Right atrium auricular region (tissue), 2 donors: ENCODE results near the gene DLGAP3. TPM values are rescaled to one million over a fixed set of nuclear protein-coding genes. Genes with fewer than 3 reads are reported as not detected.

ENCODE experiments used
- DNase-seq: peaks from one replicate; pipeline ENCODE4 v3.0.0-alpha.2; 2019; ENCODE audit warnings: low spot score
- H3K27ac ChIP-seq, 2 donors: fragments of 200-600 bp; sonication (generic); 1 replicate in 1 of 2; 2 replicates in 1 of 2; pipeline ENCODE4 v1.5.1; 2016 to 2019
- H3K27me3 ChIP-seq, 2 donors: fragments of 200-600 bp; sonication (generic); one replicate each; pipeline versions ENCODE4 v1.5.1 to v1.6.0; 2017 to 2019
- H3K36me3 ChIP-seq: fragments of 200-600 bp; sonication (generic); one replicate; pipeline ENCODE4 v1.5.1; 2016
- H3K4me1 ChIP-seq, 2 donors: fragments of 200-600 bp; sonication (generic); one replicate each; pipeline versions ENCODE4 v1.5.1 to v1.6.0; 2017 to 2019
- H3K4me3 ChIP-seq, 2 donors: fragments of 200-600 bp; sonication (generic); 1 replicate in 1 of 2; 2 replicates in 1 of 2; pipeline ENCODE4 v1.5.1; 2017 to 2019; ENCODE audit warnings: mild to moderate bottlenecking in 1 of 2, moderate library complexity in 1 of 2
- H3K9me3 ChIP-seq, 2 donors: fragments of 200-600 bp; sonication (generic); one replicate each; pipeline ENCODE4 v1.5.1; 2019
- CTCF ChIP-seq, 2 donors: fragments of 200-600 bp; sonication (generic); IDR thresholded peaks; one replicate each; pipeline ENCODE4 v1.5.1; 2019; ENCODE audit warnings: antibody characterized with exemption in 2 of 2
- total RNA-seq, 2 donors: library from RNA; depleted of rRNA; stranded (reverse); fragments of >200 nt; gene quantifications; one replicate each; pipeline ENCODE4 v1.1.0, GENCODE V29; 2016

DLGAP3 gene
- total RNA-seq, 2 donors from 2014 or later: 0.43 TPM; not detected in 1

- H3K9me3 ChIP-seq: peaks cover 0 to 7% of the 10 kb centered on the region in 2 donors
- H3K4me1 ChIP-seq: no peaks in the 10 kb centered on the region
- no peaks in the 10 kb centered on the region for H3K36me3 ChIP-seq
- no peak for TF ChIP-seq CTCF (IDR thresholded peaks at IDR 0.05)
- no peak overlapping the region for H3K27ac ChIP-seq
- H3K27me3 ChIP-seq: no peaks in the 10 kb centered on the region
- no peak overlapping the region for H3K4me3 ChIP-seq
- no peak for DNase-seq
These were observed 31.1 kb downstream of the DLGAP3 start for GRCh38 chr1:34898330-34898761.

- Histone ChIP-seq H3K4me3 (no peak overlapping the region), H3K27me3 (no peaks in the 10 kb centered on the region), H3K36me3 (no peaks in the 10 kb centered on the region), H3K27ac (no peak overlapping the region), H3K9me3 (peaks cover 4 to 19% of the 10 kb centered on the region in 2 donors), H3K4me1 (no peaks in the 10 kb centered on the region)
- no peak for DNase-seq
- no peak for TF ChIP-seq CTCF (IDR thresholded peaks at IDR 0.05)
These were observed 32.8 kb downstream of the DLGAP3 start for GRCh38 chr1:34896612-34897011.

- H3K36me3 ChIP-seq: no peaks in the 10 kb centered on the region
- peaks cover 10 to 16% of the 10 kb centered on the region in 2 donors for H3K27me3 ChIP-seq
- H3K27ac ChIP-seq: no peak overlapping the region
- H3K9me3 ChIP-seq: peaks cover 4 to 19% of the 10 kb centered on the region in 2 donors
- no peak for DNase-seq
- peaks cover 0 to 14% of the 10 kb centered on the region in 2 donors for H3K4me1 ChIP-seq
- H3K4me3 ChIP-seq: no peak overlapping the region
- TF ChIP-seq CTCF (IDR thresholded peaks at IDR 0.05): no peak
These were observed 39.7 kb downstream of the DLGAP3 start for GRCh38 chr1:34889705-34890104.

GRCh38 chr1:34887593-34887992, 41.9 kb downstream of the DLGAP3 start:
- H3K9me3 ChIP-seq: peaks cover 4 to 7% of the 10 kb centered on the region in 2 donors
- H3K36me3 ChIP-seq: no peaks in the 10 kb centered on the region
- DNase-seq: no peak
- peaks cover 0 to 14% of the 10 kb centered on the region in 2 donors for H3K4me1 ChIP-seq
- no peak for TF ChIP-seq CTCF (IDR thresholded peaks at IDR 0.05)
- no peak overlapping the region for H3K27ac ChIP-seq
- peaks cover 12 to 20% of the 10 kb centered on the region in 2 donors for H3K27me3 ChIP-seq
- H3K4me3 ChIP-seq: no peak overlapping the region

- Histone ChIP-seq H3K4me3 (peak overlapping the region in 1 of 2 donors; percentile 40), H3K4me1 (peaks cover 0 to 14% of the 10 kb centered on the region in 2 donors), H3K27me3 (peaks cover 12 to 20% of the 10 kb centered on the region in 2 donors), H3K27ac (no peak overlapping the region), H3K9me3 (peaks cover 0 to 7% of the 10 kb centered on the region in 2 donors), H3K36me3 (no peaks in the 10 kb centered on the region)
- DNase-seq: no peak
- no peak for TF ChIP-seq CTCF (IDR thresholded peaks at IDR 0.05)
These were observed 43.8 kb downstream of the DLGAP3 start for GRCh38 chr1:34885405-34886247.
